Loucy (cell line): ENCODE results near the gene STK32C.

Experiments
- EZH2phosphoT487 ChIP-seq: fragments of 200-600 bp; IDR thresholded peaks from 2 replicates; pipeline ENCODE4 v1.6.1; 2018; ENCODE audit warnings: antibody characterized with exemption, mild to moderate bottlenecking, moderate library complexity, borderline replicate concordance
- TF ChIP-seq, protein P1 (sequence below): fragments of 200-600 bp; sonication (generic); conservative IDR thresholded peaks from 2 replicates; pipeline ENCODE4 v1.5.1; 2014; ENCODE audit warnings: mild to moderate bottlenecking, antibody characterized with exemption, low read length

DNA sequence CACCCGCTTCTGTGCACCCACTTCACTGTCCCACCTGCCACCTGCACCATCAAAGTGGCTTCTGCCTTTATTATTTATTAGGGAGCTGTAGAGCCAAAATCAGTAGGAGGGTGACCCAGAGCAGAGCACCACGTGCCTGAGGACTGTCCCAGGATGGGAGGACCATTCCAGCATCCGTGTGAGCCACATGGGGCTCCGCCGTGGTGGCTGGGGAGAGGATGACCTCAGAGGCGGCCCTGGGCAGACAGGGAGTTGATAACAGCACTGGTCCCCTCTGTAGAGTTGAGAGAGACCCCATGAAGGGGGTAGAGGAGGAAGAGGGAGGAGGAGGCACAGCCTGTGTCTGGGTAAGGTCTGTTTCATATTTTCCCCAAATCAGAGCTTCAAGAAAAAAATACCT lies 129.7 kb downstream of the STK32C start:
- TF ChIP-seq EZH2phosphoT487: no peak
- TF ChIP-seq, protein P1, sequence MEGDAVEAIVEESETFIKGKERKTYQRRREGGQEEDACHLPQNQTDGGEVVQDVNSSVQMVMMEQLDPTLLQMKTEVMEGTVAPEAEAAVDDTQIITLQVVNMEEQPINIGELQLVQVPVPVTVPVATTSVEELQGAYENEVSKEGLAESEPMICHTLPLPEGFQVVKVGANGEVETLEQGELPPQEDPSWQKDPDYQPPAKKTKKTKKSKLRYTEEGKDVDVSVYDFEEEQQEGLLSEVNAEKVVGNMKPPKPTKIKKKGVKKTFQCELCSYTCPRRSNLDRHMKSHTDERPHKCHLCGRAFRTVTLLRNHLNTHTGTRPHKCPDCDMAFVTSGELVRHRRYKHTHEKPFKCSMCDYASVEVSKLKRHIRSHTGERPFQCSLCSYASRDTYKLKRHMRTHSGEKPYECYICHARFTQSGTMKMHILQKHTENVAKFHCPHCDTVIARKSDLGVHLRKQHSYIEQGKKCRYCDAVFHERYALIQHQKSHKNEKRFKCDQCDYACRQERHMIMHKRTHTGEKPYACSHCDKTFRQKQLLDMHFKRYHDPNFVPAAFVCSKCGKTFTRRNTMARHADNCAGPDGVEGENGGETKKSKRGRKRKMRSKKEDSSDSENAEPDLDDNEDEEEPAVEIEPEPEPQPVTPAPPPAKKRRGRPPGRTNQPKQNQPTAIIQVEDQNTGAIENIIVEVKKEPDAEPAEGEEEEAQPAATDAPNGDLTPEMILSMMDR: no peak
